ENCODE data around the gene GRHL1.

Gene GRHL1

DNA sequence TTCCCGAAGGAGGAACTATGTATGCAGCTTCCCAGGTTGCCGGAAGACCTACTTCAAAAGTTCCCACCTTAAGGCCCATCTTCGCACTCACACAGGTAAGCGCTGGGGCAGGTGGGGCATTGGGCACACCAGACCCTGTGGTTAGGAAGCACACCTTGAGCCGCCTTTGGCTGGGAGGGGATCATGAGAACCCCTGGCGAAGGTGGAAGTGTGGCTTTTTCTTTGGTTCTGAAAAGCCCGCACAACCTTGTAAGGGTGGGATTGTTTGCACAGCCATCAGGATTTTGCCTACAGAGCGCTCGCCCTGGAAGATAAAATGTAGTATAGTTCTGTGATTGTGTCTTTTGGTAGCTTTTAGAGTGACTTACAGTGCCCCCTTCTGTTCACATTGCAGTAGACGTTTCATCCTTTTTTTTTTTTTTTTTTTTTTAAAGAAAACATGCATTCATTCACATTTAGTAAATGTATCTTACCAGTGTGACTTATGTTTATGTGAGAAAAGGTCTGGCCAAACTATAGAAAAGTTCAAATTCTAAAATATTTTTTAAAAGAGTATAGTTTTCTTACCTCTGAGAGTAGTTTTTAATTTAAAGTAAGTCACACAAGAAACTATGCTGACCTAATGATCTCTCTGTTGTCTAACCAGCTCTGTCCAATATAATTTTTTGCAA is 97.1 kb downstream of the GRHL1 start:
- Histone ChIP-seq H3K27ac (no peak overlapping the region), H3K4me2 (peak overlapping the region; percentile 39), H3K36me3 (peaks cover 78% of the 10 kb centered on the region), H3K27me3 (no peaks in the 10 kb centered on the region), H4K20me1 (peaks cover 93% of the 10 kb centered on the region), H3K9me3 (no peaks in the 10 kb centered on the region), H3K9ac (no peak overlapping the region), H3K4me3 (no peak overlapping the region), H3K4me1 (peaks cover 78% of the 10 kb centered on the region)
- no peak for TF ChIP-seq Cebpa-rat (IDR thresholded peaks at IDR 0.05)

Measured in BLaER1 (cell line).